GM10266 (cell line): ENCODE measurements around the gene MIB1.

Experiments used
- DNase-seq: peaks from one replicate; pipeline ENCODE4 v3.0.0; 2012; ENCODE audit errors: extremely low spot score
- TF ChIP-seq, protein P1 (sequence below): IDR thresholded peaks from 2 replicates; pipeline ENCODE4 v1.5.1; 2012; ENCODE audit warnings: mild to moderate bottlenecking, low read depth; ENCODE audit not compliant: control insufficient read depth, insufficient read depth; ENCODE audit errors: missing control alignments

The MIB1 gene

DNA sequence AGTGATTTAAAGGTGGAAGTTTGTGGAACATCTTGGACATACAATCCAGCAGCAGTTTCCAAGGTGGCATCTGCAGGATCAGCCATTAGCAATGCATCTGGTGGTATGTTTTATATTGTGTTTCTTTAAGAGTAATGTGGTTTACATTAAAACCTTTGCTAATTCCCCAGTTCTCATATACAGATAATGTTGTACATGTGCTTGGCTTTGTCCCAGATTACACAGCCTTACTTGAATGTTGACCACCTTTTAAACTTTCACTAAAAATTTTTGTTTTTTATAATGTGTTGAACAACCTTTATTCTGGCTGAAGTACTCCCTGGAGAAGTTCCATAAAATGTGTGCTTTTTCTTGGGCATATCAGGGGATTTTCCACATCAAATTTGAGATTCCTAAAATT lies 57.5 kb downstream of the MIB1 start:
- DNase-seq = no peak

DNA sequence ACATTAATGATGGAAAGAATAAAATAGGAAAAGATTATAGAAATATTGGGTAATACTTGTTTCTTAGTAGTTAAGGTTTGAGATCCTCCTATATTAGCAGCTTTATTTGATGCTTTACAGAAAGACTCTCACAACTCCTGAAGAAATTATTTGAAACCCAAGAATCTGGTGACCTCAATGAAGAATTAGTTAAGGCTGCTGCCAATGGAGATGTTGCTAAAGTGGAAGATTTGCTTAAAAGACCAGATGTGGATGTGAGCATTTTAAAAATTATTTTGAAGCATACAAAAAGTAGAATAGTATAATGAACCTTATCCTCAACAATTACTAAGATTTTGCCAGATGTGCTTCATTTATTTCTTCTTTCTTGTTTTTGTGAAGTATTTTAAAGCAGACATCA lies 59.1 kb downstream of the MIB1 start:
- DNase-seq = no peak
- TF ChIP-seq, protein P1, sequence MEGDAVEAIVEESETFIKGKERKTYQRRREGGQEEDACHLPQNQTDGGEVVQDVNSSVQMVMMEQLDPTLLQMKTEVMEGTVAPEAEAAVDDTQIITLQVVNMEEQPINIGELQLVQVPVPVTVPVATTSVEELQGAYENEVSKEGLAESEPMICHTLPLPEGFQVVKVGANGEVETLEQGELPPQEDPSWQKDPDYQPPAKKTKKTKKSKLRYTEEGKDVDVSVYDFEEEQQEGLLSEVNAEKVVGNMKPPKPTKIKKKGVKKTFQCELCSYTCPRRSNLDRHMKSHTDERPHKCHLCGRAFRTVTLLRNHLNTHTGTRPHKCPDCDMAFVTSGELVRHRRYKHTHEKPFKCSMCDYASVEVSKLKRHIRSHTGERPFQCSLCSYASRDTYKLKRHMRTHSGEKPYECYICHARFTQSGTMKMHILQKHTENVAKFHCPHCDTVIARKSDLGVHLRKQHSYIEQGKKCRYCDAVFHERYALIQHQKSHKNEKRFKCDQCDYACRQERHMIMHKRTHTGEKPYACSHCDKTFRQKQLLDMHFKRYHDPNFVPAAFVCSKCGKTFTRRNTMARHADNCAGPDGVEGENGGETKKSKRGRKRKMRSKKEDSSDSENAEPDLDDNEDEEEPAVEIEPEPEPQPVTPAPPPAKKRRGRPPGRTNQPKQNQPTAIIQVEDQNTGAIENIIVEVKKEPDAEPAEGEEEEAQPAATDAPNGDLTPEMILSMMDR = no peak

More for the DNA sequence above, 57.5 kb downstream of the MIB1 start:
- TF ChIP-seq, protein P1 = no peak

DNA sequence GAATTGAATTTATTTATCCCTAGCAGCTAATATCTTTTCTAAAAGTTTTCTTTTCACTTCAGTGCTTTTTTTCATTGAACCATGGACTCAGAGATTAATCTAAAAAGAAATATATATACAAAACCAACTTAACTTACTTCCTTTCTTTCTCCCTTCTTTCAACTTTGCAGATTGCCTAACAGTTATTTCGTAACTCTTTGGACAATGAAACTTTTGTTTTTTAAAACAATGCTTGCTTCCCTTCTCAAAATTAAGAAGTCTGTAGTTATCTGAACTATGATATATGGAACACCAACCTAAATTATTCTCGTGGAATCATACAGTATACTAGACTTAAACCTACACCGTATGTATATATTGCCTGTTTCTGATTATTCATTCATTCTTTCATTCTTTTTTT lies 62.9 kb downstream of the MIB1 start:
- DNase-seq = no peak
- TF ChIP-seq, protein P1 = no peak

DNA sequence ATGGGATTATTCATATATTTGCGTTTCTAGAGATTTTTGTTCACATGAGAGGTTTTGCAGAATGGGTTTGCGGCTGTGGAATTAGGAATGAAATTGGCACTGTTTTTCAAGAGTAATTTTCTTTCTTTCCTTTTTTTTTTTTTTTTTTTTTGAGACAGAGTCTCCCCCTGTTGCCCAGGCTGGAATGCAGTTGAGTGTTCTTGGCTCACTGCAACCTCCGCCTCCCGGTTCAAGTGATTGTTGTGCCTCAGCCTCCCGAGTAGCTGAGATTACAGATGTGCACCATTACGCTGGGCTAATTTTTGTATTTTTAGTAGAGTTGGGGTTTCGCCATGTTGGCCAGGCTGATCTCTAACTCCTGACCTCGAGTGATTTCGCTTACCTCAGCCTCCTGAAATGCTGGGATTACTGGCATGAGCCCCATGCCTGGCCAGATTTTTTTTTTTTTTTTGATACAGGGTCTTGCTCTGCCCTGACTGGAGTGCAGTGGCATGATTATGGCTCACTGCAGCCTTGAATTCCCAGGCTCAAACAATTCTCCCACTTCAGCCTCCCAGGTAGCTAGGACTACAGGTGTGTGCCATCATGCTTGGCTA lies 65.3 kb downstream of the MIB1 start:
- TF ChIP-seq, protein P1 = no peak
- DNase-seq = no peak

DNA sequence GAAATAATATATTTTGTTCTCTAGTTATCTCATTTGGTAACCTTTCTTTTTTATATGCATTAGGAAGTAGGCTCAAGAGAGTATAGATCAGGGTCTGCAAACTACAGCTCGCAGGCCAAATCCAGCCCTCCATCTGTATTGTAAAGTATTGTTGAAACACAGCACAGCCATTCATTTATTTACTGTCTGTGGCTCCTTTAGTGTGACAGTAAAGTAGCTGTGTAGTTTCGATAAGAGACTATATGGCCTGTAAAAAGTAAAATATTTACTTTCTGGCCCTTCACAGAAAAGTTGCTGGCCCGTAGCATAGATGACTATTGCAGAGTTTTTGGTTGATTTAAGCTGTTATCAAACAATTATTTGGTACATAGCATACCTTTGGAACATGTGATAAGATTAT lies 67.6 kb downstream of the MIB1 start:
- TF ChIP-seq, protein P1 = no peak

DNA sequence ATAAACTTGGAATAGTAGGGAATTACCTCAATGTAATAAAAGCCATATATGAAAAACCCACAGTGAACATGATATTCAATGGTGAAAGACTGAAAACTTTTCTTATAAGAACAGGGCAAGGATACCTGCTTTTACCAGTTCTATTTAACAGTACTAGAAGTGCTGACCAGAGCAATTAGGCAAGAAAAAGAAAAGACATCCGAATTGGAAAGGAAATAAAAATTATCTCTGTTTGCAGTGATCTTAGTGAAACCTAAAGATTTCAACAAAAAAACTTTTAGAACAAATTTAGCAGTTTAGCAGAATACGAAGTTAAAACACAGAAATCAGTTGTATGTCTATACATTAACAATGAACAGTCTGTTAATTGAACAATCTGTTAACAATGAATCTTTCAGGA lies 69.1 kb downstream of the MIB1 start:
- no peak for DNase-seq
- TF ChIP-seq, protein P1 = no peak

More for the DNA sequence above, 67.6 kb downstream of the MIB1 start:
- no peak for DNase-seq

DNA sequence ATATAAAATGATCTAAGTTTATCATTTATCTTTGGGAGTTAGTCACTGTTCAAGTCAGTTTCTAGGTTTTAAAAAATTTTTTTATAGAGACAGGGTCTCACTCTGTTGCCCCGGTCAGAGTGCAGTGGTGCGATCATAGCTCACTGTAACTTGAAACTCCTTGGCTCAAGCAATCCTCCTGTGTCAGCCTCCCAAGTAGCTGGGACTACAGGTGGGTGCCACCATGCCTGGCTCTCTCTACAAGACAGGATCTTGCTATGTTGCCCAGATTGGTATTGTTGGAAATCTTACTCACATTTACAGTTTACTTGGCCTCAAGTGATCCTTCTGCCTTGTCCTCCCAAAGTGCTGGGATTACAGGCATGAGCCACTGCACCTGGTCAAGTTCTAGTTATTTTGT lies 74.5 kb downstream of the MIB1 start:
- TF ChIP-seq, protein P1 = no peak
- DNase-seq = no peak
